COLO668 (cell line): Measurements from ENCODE around the gene GRAP2.

Experiments used
- DNase-seq: peaks from one replicate; lab custom pipeline; 2025; ENCODE audit not compliant: unreplicated experiment; lab: John Stamatoyannopoulos, UW

Gene GRAP2

DNA sequence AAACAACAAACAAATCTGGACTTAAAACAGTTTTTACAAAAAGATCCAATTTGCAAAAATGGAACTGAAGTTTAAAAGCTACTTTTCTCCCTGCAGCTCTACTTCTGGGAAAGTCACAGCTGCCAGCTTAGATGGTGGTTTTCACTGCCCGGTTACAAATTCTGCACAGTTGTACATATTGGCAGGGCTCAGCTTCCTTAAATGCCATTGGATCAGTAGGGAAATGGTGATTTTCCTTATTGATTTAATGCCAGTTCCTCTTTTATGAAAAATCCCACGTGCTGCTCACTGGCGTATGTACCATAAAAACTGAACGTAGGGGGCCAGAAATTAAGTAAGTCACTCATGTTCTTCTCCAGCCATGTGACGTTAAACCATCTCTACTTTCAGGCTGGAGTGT lies 22.8 kb downstream of the GRAP2 start:
- DNase-seq: no peak

DNA sequence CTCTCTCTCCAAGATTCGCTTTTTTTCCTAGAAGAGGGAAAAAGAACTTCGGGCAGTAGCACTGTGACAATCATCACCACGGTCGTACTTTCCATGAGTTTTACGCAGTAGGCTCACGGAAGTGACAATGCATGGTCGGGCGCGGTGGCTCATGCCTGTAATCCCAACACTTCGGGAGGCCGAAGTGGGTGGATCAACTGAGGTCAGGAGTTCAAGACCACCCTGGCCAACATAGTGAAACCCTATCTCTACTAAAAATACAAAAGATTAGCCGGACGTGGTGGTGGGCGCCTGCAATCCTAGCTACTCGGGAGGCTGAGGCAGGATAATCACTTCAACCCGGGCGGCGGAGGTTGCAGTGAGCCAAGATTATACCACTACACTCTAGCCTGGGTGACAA lies 23.4 kb downstream of the GRAP2 start:
- no peak for DNase-seq

DNA sequence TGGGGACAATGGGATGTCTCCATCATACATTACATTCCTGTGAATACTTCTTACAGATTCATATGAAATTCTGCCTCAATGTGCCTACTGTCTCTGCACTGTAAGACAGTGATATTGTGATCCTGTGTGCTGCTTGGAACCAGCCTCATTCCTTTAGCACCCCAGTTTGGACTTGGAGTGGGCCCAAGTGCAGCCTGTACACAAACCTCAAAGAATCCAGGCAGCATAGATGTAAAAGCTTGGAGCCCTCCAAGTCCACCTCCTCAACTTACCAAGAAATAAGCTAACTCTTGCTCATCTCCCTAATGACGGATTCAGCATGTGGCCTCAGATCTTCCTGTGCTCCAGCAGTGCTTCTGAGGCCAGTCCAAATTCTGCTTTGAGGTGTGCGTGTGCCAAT lies 24.4 kb downstream of the GRAP2 start:
- no peak for DNase-seq

DNA sequence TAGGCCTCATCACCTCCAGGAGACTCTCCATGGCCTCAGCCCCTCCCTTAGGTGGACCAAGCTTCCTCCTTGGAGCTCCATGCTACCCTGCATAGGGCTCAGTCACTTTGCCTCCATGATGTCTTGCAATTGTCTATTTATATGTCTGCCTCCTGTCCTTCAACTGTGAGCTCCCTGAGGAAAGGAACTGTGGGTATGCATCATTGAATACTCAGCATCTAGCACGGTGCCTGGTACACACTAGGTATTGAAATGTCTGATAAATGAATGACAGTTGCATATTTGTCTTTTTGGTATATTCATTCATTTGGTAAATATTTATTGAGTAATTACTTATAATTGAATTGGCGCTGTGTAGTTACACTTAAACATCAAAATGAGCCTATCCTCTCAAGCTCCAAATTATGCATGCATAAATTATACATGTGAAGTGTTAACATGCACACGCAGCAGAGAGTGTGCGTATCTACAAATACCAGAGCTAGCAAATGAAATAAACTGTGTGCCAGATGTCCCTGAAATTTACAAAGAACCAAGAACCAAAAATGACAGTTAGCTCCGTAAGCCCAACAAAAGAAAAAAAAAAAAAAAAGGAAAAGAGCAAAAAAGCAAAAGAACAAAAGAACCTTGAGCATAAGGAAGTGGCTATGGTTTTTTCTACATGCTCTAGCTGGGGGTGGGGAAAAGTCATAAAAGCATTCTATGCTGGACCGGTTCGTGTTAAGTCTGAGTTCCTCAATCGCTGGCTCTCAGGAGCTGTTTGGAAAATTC lies 25.2 kb downstream of the GRAP2 start:
- no peak for DNase-seq

DNA sequence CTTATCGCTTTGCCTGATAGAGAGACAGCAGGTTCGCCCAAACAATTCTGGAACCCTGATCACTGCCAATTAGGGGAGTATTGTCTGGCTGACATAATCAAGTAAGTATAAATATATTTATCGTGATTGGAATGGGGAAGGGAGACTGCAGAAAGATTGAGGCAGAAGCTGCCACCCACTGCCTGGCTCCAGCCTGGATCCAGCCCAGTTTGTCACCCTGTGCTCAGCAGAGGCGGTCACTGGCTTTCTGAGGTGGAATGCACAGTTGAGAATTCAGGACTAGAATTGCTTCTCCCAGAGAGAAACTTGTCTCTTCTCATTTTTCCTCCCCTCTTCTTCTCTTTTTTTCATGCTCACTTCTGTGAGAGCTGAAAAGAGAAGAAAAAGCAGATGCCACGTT lies 25.9 kb downstream of the GRAP2 start:
- no peak for DNase-seq

DNA sequence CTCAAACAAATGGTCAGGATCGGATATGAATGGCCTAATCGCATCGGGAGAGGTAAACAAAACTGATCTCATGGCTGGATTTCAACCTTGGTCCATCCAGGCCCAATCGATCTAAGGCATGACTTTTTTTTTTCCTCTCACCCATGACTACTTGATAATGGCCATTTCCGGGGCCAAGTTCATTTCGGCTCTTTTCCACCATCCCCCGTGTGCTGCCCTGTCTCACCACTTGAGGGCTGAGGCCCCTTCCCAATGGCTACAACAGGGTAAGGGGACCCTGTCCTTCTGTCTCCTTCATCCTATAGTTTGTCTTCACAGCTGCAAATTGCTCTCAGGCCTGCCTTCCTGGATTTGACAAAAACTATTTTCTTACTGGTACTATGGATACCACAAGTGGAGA lies 26.7 kb downstream of the GRAP2 start:
- DNase-seq: no peak

DNA sequence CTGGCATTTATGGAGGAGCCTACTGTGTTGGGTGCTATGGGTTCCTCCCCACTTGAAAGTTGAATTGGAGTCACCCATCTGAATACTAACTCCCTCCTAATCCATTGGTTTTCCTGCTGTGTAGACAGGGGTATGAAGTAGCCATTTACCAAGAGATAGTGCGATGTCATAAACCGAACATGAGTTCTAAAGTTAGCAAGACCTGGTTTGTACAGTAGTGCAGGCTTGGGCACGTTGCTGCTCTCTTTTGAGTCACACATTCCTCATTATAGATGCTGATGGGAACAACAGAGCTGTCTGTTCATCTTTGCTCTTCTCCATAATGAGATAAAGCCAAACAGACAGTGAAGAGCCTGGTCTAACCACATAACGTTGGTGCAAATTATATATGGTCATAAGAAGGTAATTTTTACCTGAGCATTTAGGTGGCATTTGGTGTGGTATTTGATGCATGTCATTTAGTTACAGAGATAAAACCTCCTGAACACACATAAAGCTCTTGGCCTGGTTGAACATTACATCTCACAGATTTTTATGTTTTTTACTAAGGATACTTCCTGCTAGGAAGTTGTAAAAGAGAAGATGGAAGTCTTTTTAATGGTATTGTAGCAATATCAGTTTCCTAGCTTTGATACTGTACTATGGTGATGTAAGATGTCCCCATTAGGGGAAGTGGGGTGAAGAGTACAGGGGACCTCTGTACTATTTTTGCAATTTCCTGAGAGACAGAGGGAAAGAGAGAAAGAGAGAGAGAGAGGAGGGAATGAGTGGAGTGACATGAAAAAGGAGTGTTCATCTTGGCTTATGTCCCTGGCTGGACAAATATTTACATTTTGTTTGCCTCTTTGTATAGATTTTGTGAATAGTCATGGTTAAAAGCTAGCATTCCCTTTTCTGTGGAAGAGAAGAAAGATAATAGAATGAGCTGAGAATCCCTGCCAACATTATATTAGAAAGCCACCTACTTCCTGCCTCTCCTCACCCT lies 27.9 kb downstream of the GRAP2 start:
- DNase-seq: peak; percentile 8

DNA sequence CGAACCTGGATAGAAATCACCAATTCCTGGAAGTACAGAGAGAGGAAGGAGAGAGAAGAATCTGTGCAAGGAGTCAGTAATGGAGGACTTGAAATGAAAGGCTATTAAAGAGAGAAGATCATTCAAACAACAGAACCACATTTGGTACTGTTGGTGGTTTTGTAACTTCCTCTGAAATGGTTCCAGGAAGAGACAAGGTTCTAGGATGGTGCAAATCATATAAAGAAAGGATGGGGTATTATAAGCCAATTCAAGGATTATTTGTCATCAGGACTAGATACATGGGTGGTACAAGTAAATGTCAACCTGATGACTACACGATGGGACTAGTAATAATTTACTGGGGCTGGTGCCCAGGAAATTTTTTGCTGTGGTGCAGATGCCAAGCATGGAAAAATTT lies 30.4 kb downstream of the GRAP2 start:
- DNase-seq: no peak

DNA sequence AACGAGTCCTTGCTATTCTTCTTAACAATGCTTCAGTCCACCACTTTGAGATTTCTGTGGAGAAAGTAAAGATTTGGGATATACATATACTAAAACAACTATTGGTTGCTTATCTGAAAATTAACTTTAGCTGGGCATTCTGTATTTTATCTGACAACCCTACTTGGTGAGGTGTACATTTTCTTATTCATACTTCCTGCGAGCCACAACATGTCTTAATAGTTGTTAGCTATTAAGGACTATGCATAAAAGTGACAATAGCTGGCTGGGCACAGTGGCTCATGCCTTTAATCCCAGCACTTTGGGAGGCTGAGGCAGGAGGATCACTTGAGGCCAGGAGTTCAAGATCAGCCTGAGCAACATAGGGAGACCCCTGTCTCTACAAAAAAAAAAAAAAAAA lies 31.3 kb downstream of the GRAP2 start:
- no peak for DNase-seq

DNA sequence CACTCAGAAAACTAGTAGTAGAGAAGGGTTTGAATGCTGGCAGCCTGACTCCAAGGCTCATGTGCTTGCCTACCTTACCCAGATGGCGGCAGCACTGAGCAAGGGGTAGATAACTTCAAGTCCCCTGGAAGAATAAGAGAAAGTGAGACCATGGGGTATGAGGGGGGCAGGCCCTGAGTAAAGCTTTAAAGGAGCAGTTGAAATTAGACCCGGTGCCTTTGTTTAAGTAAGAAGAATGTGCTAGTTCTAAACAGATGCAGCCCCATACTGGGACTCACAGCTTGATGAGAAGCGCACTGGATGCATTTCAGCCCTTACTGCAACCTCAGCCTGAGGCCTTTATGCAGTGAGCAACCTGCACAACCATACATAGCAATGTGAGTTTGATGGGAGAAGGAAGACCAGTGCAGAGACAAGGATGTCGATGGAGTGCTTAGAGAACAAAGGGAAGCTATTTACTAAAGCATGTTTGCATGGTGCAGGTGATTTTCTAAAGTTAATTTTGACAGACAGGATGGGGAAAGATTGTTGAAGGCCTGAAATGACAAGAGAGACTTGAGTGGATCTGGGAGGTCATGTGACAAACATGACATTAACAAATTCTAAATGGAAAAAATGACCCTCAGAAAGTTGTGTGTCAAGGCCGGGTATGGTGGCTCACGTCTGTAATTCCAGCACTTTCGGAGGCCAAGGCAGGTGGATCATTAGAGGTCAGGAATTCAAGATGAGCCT lies 32.2 kb downstream of the GRAP2 start:
- peak; percentile 61 for DNase-seq

DNA sequence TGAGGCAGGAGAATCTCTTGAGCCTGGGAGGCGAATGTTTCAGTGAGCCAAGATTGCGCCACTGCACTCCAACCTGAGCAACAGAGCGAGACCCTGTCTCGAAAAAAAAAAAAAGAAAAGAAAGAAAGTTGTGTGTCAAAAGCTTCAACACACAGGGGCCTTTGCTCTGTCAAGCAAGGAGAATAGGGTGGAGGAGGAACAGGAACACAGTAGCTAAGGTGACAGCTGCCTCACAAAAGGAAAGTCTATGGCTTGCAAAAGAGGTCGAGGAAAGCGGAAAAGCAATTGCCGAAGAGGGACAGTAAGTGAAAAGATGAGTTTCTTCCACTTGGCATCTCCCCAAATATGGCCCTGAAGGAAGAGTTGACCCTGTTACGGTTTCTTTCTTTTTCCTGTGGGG lies 32.9 kb downstream of the GRAP2 start:
- DNase-seq: no peak

DNA sequence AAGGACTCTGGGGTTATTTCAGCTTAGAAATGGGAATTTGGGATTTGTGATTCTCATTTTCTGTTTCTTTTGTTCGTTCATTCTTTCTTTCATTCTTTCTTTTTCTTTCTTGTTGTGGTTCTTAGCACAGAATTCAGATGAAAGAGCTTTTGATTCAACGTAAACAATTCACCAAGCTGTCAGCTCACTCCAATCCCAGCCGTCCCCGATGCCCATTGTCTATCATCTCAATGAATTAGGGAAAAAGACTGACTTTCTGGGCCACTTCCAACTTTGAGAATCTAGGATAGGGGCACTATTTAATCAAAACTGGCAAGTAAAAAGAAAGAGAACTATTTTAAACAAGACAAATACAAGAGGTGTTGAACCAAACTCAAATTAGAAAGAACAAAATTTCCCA lies 34.2 kb downstream of the GRAP2 start:
- DNase-seq: no peak

DNA sequence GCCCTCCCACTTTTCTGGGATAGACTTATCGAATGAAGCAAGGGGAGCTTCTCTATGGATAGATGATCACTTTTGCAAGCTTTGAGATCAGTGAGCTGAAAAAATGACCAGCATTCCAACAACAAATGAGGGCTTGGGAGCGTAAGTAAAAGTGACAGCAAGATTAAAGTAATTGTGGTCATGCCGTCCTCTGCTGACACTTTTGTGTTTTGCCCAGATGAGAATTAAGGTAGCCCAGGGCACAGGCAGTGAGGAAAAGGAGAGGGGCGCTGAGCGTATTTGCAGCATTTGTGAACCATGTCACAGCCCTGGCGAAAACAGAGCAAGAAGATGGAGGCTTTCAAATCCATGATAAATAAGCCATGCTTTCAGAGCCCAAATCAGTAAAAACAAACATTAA lies 34.7 kb downstream of the GRAP2 start:
- DNase-seq: no peak

DNA sequence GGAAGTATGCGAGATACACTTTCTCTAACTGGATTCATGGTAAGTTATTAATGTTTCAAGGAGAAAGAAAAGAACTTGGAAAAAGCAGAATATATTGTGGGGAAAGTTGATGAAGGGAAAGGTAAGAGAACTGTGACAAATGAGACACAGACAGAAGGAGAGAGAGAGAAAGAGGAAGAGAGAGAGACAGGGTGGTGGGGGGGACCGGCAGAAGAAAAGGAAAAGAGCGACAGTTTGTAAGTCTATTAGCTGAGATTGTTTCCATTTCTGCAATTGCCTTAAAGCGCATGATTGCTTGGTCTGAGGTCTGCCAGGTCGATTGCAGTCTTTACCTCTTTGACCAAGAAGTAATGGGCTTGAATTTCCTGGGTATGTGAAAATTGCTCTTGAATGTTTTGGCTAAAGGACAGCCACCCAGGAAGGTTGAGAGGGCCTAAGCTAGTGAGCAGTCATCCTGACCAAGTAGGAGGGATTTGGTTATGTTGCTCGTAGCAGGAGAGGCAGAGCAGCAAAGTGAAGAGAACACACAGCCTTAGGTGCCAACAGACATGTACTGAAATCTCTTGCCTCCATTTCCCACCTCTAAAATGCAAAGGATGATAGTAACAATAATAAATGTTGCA lies 35.8 kb downstream of the GRAP2 start:
- DNase-seq: no peak

DNA sequence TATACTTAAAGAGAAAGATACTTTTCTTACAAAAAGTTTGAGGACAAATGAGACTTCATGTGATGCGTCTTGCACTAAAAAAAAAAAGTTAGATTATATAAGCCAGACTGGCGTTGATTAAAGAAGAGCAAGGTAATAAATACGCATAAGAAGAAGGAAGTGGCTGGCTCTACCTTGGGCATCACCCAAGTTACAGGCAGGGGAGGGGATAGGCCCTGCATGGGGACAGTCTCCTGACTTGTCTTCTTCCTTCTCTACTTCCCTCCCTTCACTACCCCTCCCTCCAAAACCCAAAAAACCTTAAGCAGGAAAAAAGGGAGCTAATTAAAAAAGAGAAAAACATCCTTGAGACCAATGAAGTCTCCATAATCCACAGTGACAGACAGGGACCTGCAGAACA lies 37.0 kb downstream of the GRAP2 start:
- no peak for DNase-seq

DNA sequence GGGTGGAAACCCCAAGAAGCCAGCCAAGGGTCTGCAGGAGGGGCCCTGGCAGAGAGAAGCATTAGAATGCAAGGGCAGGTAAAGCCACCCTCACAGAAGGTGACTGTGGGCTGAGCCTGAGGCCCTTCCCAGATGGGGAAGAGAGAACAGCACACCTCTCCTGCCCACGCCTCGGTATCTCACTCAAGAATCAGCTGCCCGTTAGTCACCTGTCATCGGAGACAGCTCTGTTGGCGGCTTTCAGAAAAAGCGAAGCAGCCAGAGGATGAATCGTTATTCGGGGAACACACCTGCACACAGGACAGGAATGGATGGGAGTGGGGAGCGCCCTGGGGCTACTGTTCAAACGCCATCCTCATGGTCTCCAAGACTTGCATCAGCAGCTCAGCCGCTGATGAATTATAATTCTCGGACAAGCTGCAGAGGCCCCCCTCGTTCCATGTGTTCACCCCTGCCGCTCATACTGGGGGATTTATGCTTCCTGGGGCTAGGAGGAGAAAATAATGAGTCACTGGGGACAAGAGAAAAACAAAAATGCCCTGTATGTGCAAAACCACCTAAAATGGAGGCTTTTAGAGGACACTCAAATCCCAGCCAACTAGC lies 37.7 kb downstream of the GRAP2 start:
- peak; percentile 9 for DNase-seq

DNA sequence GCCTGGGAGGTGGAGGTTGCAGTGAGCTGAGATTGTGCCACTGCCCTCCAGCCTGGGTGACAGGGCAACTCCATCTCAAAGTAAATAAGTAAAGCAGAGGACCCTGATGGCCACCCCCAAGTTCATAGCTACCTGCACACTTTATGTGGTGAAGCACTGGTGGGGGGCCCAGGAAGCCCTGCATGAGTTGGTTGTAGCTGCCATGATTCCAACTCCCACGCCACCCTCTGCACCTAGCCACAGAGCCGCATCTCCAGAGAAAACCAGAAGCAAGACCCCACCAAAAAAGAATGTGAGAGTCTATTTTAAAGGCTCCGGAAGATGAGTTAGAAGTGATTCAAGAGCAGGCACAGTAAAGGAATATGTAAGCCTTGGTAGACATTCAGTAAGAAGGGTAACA lies 38.9 kb downstream of the GRAP2 start:
- no peak for DNase-seq

DNA sequence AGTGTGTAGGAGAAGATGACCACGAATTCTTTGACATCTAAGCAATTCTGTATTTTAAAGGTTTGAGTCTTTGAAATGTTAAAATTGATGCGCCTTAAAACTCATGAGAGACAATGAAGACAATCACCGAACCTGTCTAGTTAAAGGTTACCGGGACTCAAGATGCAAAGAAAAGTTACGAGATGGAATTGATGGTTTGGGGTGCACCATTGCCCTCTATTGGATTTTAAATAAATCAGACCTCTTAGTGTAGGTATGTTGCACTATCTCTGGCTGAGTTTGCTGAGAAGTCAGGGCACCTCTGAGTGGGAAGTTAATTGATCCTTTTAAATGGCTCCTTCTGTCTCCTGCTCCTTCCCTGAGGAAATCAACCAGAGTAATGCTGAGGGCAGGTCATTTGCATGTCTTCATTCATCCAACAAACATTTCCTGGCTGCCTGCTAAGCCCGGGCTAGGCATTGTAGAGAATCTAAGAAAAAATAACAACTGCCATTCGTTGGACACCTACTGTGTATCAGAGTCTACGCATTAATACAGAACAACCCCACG lies 39.9 kb downstream of the GRAP2 start:
- no peak for DNase-seq

DNA sequence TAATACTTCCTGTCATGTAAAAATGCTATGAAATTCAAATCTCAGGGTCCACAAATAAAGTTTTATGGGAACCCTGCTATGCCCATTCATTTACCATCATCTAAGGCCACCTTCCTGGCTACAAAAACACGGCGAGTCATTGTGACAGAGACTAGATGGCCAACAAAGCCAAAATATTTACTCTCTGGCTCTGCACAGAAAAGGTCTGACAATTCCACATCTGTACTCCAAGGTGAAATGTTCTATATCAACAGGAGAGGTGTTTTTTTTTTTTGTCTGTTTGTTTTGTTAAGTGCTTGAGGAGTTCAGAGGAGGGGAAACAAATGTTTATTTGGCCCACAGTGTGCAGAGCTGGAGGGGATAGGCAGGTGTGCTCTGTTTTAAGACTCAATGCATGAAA lies 40.7 kb downstream of the GRAP2 start:
- DNase-seq: peak; percentile 51

DNA sequence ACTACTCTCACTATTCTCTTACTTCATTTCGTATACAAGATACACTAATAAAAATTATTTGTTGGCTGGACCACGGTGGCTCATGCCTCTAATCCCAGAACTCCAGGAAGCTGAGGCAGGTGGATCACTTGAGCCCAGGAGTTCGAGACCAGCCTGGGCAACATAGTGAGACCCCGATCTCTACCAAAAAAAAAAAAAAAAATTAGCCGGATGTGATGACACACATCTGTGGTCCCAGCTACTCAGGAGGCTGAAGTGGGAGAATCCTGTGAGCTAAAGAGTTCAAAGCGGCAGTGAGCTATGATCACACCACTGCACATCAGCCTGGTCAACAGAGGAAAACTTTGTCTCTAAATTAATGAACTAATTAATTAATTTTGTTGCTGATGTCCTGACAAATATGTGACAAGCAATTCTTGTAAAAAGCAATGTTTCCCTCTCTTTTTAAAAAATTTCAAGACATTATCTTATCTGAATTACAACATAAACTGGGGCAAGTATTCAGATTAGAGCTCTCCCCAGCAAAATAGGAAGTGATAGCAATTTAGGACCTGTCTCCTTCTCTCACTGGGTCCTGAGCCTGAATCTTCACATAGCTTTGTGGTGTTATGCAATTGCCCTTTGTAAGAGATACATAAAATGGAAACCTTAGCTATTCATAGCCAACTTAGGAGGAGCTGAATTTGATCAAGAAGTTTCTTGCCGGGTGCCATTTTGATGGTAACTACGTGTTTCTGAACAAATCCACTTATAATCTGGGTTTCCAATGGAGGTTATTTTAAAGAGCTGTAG lies 41.8 kb downstream of the GRAP2 start:
- no peak for DNase-seq
